OCI-LY1 (cell line): Measurements from ENCODE around the gene BACH2.

Experiments
- H2AFZ ChIP-seq: fragments of 200-600 bp; sonication (generic), shearing (Covaris generic); 2 replicates; pipeline ENCODE4 v1.6.0; 2014; ENCODE audit warnings: antibody characterized with exemption, mild to moderate bottlenecking, low read length
- H3F3A ChIP-seq: fragments of 200-600 bp; sonication (generic), shearing (Covaris generic); 2 replicates; pipeline ENCODE4 v1.6.0; 2014; ENCODE audit warnings: mild to moderate bottlenecking, antibody characterized with exemption, low read length, moderate library complexity; ENCODE audit not compliant: insufficient read depth
- H3K27ac ChIP-seq: fragments of 200-600 bp; sonication (generic); 2 replicates; pipeline ENCODE4 v1.5.1; 2014; ENCODE audit warnings: low read length, mixed run types, mild to moderate bottlenecking, low read depth; ENCODE audit not compliant: poor library complexity, severe bottlenecking
- H3K27me3 ChIP-seq: fragments of 200-600 bp; sonication (generic); 2 replicates; pipeline ENCODE4 v1.6.0; 2014; ENCODE audit warnings: antibody characterized with exemption, mild to moderate bottlenecking, low read length, moderate library complexity; ENCODE audit not compliant: insufficient read depth
- H3K36me3 ChIP-seq: fragments of 200-600 bp; sonication (generic); 2 replicates; pipeline ENCODE4 v1.6.1; 2014; ENCODE audit warnings: mild to moderate bottlenecking, antibody characterized with exemption, low read length, moderate library complexity, mixed read lengths; ENCODE audit not compliant: insufficient read depth
- H3K4me1 ChIP-seq: fragments of 200-600 bp; sonication (generic); 2 replicates; pipeline ENCODE4 v1.5.1; 2014; ENCODE audit warnings: mild to moderate bottlenecking, low read length, moderate library complexity; ENCODE audit not compliant: insufficient read depth, severe bottlenecking
- H3K4me2 ChIP-seq: fragments of 200-600 bp; sonication (generic), shearing (Covaris generic); 2 replicates; pipeline ENCODE4 v1.6.1; 2014; ENCODE audit warnings: low read length
- H3K4me3 ChIP-seq: fragments of 200-600 bp; sonication (generic); 2 replicates; pipeline ENCODE4 v1.5.1; 2014; ENCODE audit warnings: low read length, low read depth, mild to moderate bottlenecking, mixed read lengths; ENCODE audit not compliant: poor library complexity, severe bottlenecking
- H3K79me2 ChIP-seq: fragments of 200-600 bp; shearing (Covaris generic); 2 replicates; pipeline ENCODE4 v1.6.1; 2016; ENCODE audit warnings: mixed run types, low read length, mixed read lengths; ENCODE audit not compliant: insufficient read depth
- H3K9ac ChIP-seq: fragments of 200-600 bp; sonication (generic), shearing (Covaris generic); 2 replicates; pipeline ENCODE4 v1.6.1; 2014; ENCODE audit warnings: mild to moderate bottlenecking, low read length, mixed read lengths
- H3K9me2 ChIP-seq: fragments of 200-600 bp; sonication (generic), shearing (Covaris generic); 2 replicates; pipeline ENCODE4 v1.6.1; 2014; ENCODE audit warnings: low read depth, mild to moderate bottlenecking, low read length, mixed read lengths
- H3K9me3 ChIP-seq: fragments of 200-600 bp; shearing (Covaris generic); 2 replicates; pipeline ENCODE4 v1.6.1; 2014; ENCODE audit warnings: low read length, mixed read lengths
- H4K20me1 ChIP-seq: fragments of 200-600 bp; sonication (generic), shearing (Covaris generic); 2 replicates; pipeline ENCODE4 v1.6.0; 2016; ENCODE audit warnings: mild to moderate bottlenecking, low read length; ENCODE audit not compliant: insufficient read depth
- EZH2 ChIP-seq: fragments of 200-600 bp; sonication (generic), shearing (Covaris generic); IDR thresholded peaks from 2 replicates; pipeline ENCODE4 v1.8.0; 2017; ENCODE audit warnings: borderline replicate concordance, mixed run types, mild to moderate bottlenecking, antibody characterized with exemption, low read length, moderate library complexity, mixed read lengths
- TF ChIP-seq, protein P1 (sequence below): fragments of 200-600 bp; sonication (generic), shearing (Covaris generic); IDR thresholded peaks from 2 replicates; pipeline ENCODE4 v1.5.1; 2017; ENCODE audit warnings: mild to moderate bottlenecking, antibody characterized with exemption, low read length, moderate library complexity, mixed read lengths

Gene BACH2

DNA sequence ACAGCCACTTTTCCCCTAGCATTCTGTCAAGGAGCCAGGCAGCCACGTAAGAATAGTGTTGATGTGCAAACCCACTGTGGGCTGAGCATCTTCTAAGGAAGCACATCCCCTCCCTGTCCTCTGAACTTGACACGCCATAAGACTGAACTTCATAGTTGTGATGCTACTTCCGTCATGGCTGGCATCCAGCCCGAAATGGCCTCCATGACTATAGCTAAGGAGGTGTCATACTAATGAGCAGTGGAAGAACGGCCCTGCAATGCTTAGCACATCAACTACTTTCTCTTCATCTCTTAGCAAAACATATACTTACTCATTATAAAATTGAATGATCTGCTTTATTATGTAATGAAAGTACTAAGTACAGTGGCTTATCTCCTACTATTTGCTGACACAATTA, 292.1 kb downstream of the BACH2 start:
- Histone ChIP-seq H3K27me3 (no peaks in the 10 kb centered on the region), H3K79me2 (no peaks in the 10 kb centered on the region), H4K20me1 (no peaks in the 10 kb centered on the region), H3K36me3 (peaks cover 97% of the 10 kb centered on the region), H3K9me3 (no peaks in the 10 kb centered on the region), H3F3A (no peaks in the 10 kb centered on the region), H3K9ac (no peak overlapping the region), H3K4me3 (no peak overlapping the region), H3K9me2 (no peaks in the 10 kb centered on the region), H3K4me2 (no peak overlapping the region), H3K4me1 (no peaks in the 10 kb centered on the region), H3K27ac (no peak overlapping the region), H2AFZ (no peak overlapping the region)
- TF ChIP-seq, protein P1, sequence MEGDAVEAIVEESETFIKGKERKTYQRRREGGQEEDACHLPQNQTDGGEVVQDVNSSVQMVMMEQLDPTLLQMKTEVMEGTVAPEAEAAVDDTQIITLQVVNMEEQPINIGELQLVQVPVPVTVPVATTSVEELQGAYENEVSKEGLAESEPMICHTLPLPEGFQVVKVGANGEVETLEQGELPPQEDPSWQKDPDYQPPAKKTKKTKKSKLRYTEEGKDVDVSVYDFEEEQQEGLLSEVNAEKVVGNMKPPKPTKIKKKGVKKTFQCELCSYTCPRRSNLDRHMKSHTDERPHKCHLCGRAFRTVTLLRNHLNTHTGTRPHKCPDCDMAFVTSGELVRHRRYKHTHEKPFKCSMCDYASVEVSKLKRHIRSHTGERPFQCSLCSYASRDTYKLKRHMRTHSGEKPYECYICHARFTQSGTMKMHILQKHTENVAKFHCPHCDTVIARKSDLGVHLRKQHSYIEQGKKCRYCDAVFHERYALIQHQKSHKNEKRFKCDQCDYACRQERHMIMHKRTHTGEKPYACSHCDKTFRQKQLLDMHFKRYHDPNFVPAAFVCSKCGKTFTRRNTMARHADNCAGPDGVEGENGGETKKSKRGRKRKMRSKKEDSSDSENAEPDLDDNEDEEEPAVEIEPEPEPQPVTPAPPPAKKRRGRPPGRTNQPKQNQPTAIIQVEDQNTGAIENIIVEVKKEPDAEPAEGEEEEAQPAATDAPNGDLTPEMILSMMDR: no peak
- TF ChIP-seq EZH2: no peak

- TF ChIP-seq EZH2: no peak
- TF ChIP-seq, protein P1: no peak
These were observed 292.7 kb downstream of the BACH2 start for GRCh38 chr6:90003941-90004340.

GRCh38 chr6:90003069-90003795, 293.4 kb downstream of the BACH2 start:
- TF ChIP-seq, protein P1: no peak
- no peak for TF ChIP-seq EZH2
- H3F3A ChIP-seq: no peaks in the 10 kb centered on the region
- no peaks in the 10 kb centered on the region for H3K9me2 ChIP-seq
- H2AFZ ChIP-seq: no peak overlapping the region
- no peak overlapping the region for H3K27ac ChIP-seq
- no peaks in the 10 kb centered on the region for H3K27me3 ChIP-seq
- H4K20me1 ChIP-seq: no peaks in the 10 kb centered on the region
- no peaks in the 10 kb centered on the region for H3K4me1 ChIP-seq
- H3K36me3 ChIP-seq: peaks cover 95% of the 10 kb centered on the region
- no peaks in the 10 kb centered on the region for H3K9me3 ChIP-seq
- H3K4me2 ChIP-seq: no peak overlapping the region
- H3K79me2 ChIP-seq: no peaks in the 10 kb centered on the region
- H3K4me3 ChIP-seq: no peak overlapping the region
- no peak overlapping the region for H3K9ac ChIP-seq

More at GRCh38 chr6:90003941-90004340, 292.7 kb downstream of the BACH2 start:
- Histone ChIP-seq H3K9me3 (no peaks in the 10 kb centered on the region), H2AFZ (no peak overlapping the region), H3K9me2 (no peaks in the 10 kb centered on the region), H3K9ac (no peak overlapping the region), H3K27me3 (no peaks in the 10 kb centered on the region), H3K4me3 (no peak overlapping the region), H3F3A (no peaks in the 10 kb centered on the region), H3K4me1 (no peaks in the 10 kb centered on the region), H3K27ac (no peak overlapping the region), H4K20me1 (no peaks in the 10 kb centered on the region), H3K79me2 (no peaks in the 10 kb centered on the region), H3K36me3 (peaks cover 95% of the 10 kb centered on the region), H3K4me2 (no peak overlapping the region)
